ENCODE results near the gene FOXC1.

FOXC1 gene

DNA sequence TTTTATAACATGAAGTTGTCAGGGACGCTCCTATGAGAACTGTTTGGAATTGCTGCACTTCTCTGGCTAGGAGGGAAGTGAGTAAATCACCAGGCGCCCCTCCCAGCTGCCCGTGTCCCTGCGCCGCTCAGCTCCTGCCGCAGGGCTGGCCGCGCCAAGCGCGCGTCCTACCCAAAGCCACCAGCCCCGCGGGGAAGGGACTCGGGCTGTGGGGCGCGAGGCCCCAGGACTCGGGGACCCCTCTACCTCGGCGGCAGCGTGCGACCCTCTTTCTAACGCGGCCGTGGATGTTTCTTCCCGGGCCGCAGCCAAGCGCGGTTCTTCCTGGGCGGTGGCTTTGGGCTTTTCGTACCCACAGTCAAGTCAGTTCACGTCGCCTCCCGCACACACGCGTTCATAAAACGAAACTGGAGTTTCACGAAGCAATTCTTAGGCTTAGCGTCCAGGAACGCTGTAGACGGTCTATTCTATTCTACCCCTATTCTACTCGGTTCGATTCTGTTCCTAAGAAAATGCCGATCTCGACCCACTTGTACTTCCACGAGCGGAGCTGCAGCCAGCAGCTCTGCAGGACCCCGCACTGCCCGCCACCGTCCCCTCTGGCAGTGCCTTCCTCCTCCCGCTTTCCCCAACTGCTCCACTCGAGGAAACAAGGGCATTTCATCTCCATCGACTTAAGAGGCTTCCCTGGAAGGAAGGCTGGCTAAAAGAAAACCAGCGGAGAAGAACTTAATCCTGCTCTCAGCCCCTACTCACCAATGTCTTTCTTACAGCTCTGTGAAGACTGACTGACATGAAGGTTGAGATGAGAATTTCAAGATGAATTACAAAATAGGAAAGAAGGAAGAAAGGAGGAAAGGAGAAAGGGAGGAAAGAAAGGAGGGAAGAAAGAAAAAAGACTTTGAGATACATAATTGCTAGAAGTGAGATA lies 15.4 kb downstream of the FOXC1 start:
- no peak for DNase-seq

DNA sequence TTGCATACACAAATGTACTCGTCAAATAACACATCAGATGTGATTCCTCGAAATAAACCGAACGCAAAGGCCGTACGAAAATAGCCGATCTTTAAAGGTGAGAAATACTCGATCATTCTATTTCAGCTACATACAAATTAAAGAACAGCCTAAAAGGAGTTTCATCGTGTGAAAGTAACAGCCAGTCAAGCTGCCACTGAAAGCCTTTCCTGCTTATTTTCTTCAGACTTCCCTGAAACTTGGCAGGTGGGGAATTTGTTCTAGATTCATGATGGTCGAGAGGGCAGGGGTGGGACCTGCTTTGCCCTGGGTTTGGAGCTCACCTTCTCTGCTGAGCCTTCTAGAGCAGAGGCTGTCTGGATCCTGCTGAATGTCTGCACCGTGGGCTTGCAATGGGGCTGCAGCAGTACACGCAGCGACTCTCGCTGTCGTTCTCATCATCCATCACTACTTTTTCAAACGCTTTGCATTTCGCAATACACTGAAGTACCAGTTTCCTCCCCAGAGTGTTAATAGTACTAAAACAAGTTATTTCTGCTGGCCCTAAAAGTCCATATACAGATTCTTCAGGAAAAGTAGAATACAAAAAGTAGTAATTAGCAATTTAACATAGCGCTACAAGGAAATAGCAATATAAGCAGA lies 16.2 kb downstream of the FOXC1 start:
- no peak for DNase-seq

DNA sequence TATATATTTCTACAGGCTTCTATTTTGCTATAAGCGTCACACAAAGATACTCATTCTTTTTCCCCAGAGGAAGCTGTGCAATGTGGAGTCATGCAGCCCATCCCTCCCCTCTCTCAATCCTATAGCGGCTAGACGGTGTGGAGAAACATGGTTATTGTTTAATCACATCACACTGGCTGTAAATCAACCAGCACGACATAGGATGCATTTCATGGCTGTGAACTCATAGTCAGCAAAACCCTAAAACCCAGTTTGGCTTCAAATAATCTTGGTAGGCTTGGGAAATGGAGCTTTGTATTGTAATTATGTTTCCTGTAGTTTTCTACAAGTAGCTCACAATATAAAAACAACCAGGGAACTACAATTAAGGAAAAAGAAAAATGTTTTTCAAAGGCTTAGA lies 16.8 kb downstream of the FOXC1 start:
- DNase-seq = no peak

DNA sequence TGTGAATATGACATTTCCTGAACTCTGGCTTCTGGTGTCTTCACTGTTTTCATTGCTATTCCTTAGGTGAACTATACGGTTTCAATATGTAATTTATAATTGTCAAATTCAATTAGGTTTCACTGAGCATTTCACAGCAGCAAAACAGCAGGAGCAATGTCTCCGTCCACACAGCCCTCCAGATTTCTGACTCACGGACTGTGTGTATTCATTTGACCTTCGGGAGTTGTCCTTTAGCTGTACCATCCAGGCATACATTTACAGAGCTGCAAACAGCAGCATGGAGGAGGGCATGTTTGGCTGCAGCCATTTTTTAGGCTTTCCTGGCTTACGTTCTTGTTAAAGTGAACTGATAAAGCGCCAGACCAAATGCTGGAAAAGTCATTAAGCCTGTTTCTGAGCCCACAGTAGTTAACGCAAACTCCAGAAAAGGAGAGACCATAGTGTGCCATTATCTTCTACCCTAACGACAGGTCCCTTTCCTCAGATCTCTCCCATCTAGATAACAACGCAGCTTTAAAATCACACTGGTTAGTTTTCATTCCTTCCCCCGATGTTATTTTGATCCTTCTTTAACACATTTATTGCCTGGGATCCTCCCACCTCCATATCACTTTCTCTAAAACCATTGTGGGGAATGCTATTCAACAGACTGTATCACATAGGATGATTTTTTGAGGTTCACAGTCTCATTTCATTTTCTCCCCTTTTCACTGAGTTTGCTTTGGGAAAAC lies 18.3 kb downstream of the FOXC1 start:
- DNase-seq = no peak

DNA sequence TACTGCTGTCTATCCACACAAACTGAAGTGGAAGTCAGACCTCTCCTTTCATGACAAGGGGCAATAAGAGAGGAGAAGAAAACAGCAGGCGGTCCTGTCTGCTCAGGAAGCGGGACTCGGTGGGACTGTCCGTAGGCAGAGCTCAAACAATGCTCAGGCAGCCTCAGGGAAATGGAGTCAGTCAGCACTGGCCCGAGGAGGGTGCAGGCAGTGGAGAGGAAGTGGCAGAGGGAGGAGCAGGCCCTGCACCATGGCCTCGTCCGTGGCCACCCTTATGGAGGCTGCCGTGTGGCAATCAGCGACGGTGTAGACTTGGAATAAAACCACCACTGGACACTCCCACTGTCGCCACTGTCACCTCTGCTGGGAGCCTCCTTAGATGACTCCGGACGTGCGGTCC lies 19.6 kb downstream of the FOXC1 start:
- no peak for DNase-seq

DNA sequence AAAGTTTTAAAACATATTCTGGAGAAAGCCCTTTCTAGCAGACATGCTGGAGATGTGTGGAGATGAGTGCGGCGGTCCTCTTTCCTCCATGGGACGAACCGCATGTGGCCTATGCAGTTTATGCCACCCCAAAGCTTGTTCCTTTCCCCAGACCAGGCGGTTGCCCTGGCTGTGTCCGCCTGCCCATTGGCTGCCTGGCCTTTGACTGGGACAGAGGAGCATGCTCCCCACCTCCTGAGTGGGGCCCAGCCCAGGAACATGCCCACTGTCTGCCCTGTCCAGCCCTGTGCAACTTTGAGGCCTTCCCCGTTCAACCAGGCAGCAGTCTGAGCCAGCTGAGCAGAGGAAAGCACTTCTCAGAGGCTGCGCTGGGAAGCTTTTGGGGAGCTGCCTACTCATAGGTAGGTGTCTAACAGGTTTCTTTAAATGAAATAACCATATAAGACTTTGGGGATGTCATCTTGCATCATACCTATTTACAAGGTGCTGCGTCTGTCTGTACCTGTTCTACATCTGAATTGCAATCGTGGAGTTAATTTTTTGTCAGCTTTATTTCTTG lies 20.6 kb downstream of the FOXC1 start:
- DNase-seq = no peak

DNA sequence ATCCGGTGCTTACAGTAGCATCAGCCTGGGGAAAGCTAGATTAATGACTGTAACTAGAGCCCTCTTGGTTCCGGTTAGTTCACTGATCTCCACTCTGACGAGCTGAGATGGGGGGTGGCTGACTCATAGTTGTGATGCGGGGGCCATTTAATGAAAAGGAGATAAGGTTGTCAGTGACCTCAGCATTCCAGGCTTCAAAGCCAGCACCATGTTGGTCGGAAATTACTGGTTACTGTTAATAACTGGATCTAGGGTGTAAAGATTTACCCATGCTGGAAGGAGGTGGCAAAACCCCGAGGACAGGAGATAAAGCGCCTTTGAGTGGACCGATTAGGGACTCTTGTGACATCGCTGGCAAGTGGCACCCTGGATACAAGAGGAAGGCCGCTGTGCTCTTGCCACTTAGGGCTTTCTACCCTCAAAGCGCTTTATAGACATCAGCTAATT lies 21.1 kb downstream of the FOXC1 start:
- DNase-seq = no peak

DNA sequence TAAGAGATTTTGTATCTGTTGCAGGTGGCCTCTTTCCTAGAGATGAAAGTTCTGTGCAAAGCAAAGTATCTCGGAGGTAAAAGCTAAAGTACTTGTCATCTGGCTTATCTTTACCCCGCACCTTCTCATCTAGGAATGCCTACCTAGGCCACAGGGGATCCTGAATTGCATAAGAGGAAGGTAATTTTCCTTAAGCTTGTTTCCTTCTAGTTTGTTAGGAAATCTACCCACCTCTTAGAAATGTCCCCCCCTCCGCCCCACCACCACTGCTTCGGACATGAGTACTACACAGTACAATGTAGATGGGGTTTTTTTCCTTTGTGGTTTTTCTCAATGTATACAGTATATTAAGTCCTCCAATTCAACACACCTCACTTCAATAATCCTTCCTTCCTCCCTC lies 21.5 kb downstream of the FOXC1 start:
- DNase-seq = no peak

DNA sequence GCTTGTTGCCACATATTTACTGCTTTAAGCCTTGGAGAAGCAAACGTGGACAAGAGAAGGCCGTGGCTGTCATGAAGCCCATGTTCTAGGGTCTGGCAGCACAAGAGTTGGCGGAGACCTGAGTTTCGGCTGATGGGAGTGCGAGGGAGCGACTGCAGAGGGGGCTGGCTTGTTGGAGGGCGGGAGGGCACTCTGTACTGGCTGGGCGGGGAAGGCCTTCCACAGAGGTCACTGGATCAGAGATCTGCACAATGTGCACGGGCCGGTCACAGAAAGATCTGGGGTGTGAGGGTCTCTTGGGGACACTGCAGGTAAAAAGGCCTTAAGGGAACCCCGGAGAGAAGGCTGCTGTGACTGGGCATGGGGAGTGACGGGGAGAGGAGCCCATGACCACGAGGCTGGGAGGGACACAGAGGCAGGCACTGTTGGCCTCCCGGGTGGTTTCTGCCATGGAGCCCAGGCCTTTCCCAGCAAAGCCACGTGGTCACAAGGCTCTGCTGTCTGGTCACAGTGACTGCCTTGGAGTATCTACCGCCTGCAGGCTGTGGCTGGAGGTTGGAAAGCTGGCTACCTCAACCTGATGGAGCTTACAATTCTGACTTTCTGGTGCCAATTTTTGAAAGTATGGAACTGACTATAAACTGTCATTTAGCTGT lies 23.8 kb downstream of the FOXC1 start:
- no peak for DNase-seq

DNA sequence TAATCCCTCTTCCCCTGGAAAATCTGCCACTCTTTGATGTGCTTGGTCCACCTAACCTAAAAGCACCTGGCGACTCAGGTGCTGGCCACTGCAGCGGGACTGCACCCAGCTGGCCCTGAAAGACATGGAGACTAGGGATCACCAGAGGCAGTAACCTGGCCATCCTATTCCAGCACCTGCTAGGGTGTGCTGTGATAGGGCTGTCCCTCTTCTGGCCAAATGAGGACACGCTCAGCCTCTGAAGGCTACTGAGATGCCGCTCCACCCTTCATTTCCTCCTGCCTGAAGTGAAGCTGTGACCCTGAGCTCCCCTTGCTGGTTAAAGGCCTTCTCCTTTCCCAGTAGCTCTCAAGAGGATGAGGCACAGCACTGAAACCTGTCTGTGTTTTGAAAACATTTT lies 24.4 kb downstream of the FOXC1 start:
- DNase-seq = no peak

DNA sequence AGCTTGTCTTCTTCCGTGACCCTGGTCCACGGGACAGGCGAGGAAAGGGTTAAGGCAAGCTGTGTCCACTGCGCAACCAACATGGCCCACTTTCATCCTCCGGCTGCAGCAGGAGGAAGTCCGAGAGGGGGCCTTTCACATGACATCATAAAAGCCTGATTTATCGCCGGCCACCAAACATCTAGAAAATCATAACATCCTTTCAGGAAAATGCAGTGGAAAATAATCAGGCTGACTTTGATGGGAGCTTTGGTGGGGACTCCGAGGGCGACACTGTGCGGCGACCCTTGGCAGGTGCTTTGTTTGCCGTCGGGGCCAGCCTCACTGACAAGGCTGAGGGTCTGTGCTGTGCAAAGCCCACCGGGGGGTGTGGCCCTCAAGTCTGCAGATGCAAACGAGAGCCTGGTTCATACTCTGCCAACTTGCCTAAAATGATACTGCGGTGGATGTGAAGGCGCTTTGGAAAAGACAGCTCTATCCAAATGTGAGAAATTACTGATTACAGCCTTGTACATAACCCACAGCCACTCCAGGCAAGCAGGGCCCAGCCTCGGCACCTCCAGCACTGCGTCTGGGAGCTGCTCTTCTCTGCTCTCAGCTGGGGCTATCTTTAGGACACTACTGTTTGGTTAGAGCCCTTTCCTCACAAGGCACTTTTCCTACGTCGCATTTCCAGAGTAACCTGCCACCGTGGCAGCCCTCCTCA lies 25.7 kb downstream of the FOXC1 start:
- DNase-seq = no peak

DNA sequence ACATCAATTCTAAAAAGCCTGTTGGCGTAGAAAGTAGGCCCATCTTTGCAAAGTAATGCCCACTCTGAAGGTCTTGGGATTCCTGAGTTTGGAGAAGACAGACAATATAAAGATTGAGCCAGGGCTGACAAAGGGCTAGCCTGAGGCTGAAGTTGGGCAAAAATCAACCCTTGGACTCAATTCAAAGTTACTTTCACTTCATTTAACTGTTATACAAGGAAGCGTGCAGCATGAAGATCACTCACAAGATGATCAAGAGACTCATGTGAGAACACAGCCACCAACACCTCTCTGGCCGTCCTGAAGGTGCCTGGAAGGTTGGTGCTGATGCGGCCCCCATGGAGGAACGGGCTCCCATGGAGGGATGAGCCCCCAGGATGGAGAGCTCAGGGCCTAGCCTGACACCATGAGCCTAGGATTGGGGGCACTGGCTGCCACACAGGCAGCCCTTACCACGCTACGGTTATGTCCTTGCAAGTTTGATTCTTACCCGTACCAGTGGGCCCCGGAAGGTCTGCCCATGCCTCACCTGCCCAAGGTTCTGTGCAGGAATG lies 26.6 kb downstream of the FOXC1 start:
- no peak for DNase-seq

DNA sequence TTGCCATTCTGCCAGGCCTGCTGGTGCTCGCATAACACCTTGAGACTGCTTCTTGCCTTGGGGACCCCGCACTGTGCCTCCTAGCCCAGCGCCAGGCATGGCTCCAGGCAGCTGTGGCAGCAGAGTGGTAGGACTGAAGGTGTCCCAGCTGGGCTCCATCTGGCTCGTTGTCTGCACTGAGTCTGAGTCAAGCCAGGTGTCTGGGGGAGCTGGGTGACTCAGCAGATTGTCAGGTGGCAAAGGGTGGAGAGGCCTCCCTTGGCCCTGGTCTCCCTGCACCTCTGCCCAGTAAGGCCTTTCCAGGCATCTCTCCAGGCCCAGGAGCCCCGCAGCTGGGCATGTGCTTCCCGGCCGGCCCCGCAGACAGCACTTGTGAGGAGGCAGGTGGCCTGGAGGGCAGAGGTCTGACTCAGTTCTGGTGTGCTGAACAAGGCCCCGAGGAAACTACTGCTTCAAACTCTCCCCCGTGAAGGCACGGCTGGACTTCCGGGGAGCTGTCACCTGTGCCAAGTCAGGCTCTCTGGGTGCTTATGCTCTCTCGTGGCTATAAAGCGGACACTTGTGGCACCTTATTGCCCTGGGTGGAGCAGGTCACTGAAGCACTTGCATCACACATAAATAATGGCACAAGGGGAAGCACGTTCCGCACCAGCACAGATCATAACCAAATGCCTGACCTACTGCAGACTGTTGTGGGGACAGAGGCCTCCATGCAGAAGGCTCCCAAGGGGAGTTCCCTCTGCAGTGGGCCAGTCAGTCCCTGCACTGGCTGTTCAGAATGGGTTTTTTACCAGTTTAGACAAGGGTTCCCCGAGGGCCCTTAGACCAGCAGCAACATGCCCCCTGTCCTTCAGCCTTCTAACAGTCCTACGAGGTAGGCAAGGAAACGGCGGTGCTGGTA lies 27.5 kb downstream of the FOXC1 start:
- no peak for DNase-seq

DNA sequence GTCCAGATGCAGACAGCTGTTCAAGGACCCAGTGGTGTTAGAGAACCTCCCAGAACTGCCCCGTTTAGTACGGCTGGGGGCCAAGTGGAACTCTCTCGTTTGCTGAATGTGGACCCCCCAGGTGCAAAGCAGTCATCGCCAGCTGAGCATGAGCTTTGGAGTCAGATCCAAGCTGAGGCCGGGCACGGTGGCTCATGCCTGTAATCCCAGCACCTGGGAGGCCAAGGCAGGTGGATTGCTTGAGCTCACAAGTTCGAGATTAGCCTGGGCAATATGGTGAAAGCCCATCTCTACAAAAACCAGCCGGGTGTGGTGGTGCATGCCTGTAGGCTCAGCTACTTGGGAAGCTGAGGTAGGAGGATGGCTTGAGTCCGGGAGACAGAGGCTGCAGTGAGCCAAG lies 29.7 kb downstream of the FOXC1 start:
- DNase-seq = no peak

DNA sequence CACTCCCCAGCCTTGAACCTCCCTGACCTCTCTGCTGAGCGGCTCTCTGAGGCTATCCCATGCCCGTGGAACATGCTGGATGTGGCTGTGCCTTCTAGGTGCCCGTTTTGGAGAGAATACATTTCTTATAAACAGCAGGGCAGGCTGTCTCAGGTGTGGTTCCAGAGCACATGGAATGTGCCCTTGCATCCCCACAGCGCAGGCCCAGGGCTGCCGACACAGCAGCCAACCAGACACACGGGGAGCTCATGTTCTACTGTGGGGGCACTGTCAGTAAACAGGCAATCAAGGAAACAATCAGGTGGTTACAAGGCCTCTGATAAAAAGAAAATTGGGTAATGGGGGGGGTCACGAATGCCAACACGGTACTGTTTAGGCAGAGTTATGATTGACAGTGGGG lies 30.8 kb downstream of the FOXC1 start:
- no peak for DNase-seq

DNA sequence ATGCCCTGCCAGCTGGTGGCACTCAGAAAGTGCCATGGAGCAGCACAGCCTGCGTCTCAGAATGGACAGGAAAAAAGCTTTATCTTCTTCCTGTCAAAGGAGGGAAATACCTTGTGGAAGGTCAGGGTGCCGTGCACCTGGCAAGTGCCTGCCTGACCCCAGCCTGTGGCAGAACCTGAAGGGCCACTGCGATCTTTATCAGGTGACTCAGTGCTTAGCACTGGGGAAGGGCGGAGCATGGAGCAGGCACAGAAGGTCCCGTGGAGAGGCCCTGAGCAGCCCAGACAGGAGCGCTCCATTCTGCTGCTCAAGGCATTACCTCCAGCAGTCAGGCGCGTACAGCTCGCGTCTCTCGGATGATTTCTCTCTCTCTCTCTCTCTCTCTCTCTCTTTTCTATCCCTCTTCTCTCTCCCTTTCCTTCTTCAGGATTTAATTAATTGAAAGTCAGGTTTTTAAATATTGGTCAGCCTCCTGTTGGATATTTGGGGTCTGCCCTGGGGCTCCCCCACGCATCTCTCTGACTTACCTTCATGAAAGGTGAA lies 31.7 kb downstream of the FOXC1 start:
- no peak for DNase-seq

DNA sequence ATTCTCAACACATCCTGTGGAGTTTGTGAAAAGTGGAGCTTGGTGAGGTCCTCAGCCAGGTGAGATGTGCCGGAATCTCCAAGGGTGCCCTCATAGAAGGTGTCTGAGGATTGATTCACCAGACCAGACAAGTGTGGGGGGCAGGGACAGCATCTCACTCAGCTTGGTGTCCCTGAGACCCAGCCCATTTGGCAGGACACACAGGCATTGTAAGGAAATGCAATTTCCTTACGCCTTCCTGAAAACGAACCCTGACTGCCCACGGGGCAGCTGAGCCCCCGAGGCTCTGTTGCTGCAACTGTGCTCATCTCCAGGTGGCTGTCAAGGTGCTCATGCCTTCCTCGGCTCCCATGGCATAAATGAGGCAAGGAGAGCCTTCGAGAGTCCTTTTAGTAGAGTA lies 33.4 kb downstream of the FOXC1 start:
- no peak for DNase-seq

DNA sequence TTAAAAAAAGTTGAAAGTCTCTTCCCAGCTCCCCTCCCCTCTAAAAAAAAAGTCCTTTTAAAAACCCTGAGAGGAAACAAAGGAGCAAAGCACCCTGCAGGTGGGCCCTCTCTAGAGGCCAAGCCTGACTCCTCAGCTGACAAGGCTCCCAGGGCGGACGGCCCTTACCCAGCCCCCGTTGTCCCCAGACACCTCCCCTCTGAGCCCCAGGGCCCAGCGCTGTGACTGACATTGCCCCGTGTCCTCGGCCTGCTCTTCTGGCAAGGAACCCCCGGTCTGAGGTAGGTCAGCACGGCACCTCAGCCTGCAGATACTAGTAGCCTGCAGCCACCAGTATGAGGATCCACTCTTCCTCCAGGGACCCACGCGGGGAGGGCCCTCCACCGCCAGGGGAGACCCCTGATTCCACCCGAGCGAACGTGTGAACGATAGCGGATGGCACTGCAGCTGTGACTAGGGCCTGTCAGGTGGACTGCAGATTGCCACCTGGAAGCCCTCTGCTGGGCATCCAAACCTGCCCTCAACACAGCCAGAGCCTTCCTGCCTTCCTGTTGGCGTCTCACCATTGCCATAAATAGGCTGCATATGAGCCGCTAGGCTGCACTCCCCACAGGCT lies 34.2 kb downstream of the FOXC1 start:
- DNase-seq = no peak

DNA sequence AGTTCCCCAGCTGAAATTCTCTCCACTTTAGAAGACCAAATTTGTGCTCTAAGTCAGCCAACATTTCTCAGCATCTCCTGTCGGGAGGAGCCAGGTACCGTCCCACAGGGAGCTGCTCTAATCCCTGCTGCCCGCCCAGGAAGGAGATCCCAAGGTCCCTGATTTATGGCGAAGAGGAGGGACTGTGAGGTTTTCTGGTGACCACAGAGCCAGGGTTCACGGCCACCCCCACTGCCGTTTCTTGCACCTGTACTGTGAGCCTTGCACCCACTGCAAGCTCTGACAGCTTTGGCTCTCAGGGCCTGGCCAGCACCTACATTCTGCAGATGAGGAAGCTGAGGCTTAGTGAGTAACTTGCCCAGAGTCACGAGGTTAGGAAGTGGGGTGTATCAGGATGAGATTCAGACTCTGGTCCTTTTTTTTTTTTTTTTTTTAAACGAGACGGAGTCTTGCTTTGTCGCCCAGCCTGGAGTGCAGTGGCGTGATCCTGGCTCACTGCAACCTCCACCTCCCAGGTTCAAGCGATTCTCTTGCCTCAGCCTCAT lies 34.9 kb downstream of the FOXC1 start:
- no peak for DNase-seq
